HG02642 (cell line): ENCODE measurements around the gene KCTD13.
A peak's percentile ranks its signal among the peaks of the same experiment; 100 is the strongest.
"Not testable (repeated sequence)": the region's sequence is repeated elsewhere in the genome, so short reads cannot be mapped to it uniquely, and the experiment has no call there.

Experiments
- ATAC-seq: cut with Tn5 transposase; IDR thresholded peaks from one replicate; pipeline ENCODE4 v1.9.1; 2021; ENCODE audit warnings: mild to moderate bottlenecking; ENCODE audit not compliant: unreplicated experiment, poor library complexity

KCTD13 gene

GRCh38 chr16:29925781-29926710 is at the start of gene KCTD13:
Gene KCTD13, minus strand, starts transcription at chr16:29926226. Its CDS starts 193 bp downstream, at chr16:29926033.
- peak; percentile 85 for ATAC-seq

- ATAC-seq = no peak
Measured at GRCh38 chr16:29975134-29975538, 49.1 kb upstream of the KCTD13 start.

- ATAC-seq = no peak
Measured at GRCh38 chr16:29974291-29975133, 48.5 kb upstream of the KCTD13 start.

- ATAC-seq = peak; percentile 94
Measured at GRCh38 chr16:29973384-29974246, 47.6 kb upstream of the KCTD13 start, which contains the start of gene TAOK2. Gene TAOK2, plus strand, starts transcription at chr16:29973868. Its CDS starts 3,905 bp downstream, at chr16:29977773.

GRCh38 chr16:29972992-29973383 is 47.0 kb upstream of the KCTD13 start:
- ATAC-seq = no peak

GRCh38 chr16:29972500-29972899 is 46.5 kb upstream of the KCTD13 start:
- ATAC-seq = no peak

GRCh38 chr16:29971304-29971703 is 45.3 kb upstream of the KCTD13 start:
- no peak for ATAC-seq

- no peak for ATAC-seq
Measured at GRCh38 chr16:29968205-29968604, 42.2 kb upstream of the KCTD13 start.

- no peak for ATAC-seq
Measured at GRCh38 chr16:29963021-29963743, 37.2 kb upstream of the KCTD13 start.

- peak; percentile 4 for ATAC-seq
Measured at GRCh38 chr16:29962344-29962994, 36.4 kb upstream of the KCTD13 start.

GRCh38 chr16:29961479-29962343 is 35.7 kb upstream of the KCTD13 start, which contains the start of gene TMEM219:
Gene TMEM219, plus strand, starts transcription at chr16:29962079. Its CDS starts 1,065 bp downstream, at chr16:29963144.
- peak; percentile 87 for ATAC-seq

- no peak for ATAC-seq
Measured at GRCh38 chr16:29961127-29961478, 35.1 kb upstream of the KCTD13 start.

- not testable (repeated sequence) for ATAC-seq
Measured at GRCh38 chr16:29959821-29960220, 33.8 kb upstream of the KCTD13 start.

GRCh38 chr16:29959293-29959692 is 33.3 kb upstream of the KCTD13 start:
- ATAC-seq = no peak

GRCh38 chr16:29958756-29959155 is 32.7 kb upstream of the KCTD13 start:
- ATAC-seq = no peak

GRCh38 chr16:29951625-29952365 is 25.8 kb upstream of the KCTD13 start:
- no peak for ATAC-seq

- no peak for ATAC-seq
Measured at GRCh38 chr16:29950806-29951461, 24.9 kb upstream of the KCTD13 start.
